GM19438 (cell line): ENCODE data around the gene RNF2.

ENCODE experiments used
- ATAC-seq: cut with Tn5 transposase; IDR thresholded peaks from one replicate; pipeline ENCODE4 v1.9.1; 2021; ENCODE audit warnings: low read depth; ENCODE audit not compliant: unreplicated experiment

RNF2 gene

DNA sequence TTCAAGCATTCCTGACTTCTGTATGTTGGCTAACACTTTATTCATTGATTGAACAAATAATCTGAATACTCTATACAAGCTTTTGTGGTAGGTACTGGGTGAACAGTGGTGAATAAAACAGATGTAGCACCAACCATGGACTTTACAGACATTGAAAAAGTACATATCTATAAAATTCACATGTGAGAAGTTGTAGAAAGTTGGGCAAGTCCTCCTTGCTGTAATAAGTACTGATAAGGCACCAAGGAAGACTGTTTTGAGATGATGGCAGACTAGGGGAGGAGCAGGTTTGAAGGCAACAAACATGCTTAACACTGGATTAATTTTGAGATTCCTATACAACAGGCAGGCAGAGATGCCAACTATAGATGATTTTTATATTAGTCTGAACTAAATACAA is 42.4 kb downstream of the RNF2 start:
- ATAC-seq = no peak

GRCh38 chr1:185091480-185091879 is 46.1 kb downstream of the RNF2 start:
- no peak for ATAC-seq

DNA sequence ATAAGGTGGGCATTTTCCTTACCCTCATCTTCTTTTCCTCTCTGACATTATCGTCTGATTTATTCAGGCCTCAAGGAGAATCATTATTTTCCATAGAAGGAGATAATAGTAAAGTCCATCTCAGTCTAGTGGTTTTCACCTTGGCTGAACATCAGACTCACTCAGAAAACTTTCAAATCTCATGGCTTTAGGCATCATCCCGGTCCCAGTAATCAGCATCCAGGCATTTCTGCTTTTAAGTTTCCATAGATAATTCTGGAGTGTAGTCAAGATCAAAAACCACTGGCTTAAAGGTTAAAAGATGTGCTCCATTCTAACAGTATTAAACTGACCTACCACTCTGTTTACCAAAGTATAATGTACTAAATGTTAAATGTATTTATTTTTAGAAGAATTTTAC is 49.4 kb downstream of the RNF2 start:
- no peak for ATAC-seq

GRCh38 chr1:185096531-185096930 is 51.2 kb downstream of the RNF2 start:
- no peak for ATAC-seq

GRCh38 chr1:185104083-185104482 is 58.7 kb downstream of the RNF2 start:
- ATAC-seq = no peak

DNA sequence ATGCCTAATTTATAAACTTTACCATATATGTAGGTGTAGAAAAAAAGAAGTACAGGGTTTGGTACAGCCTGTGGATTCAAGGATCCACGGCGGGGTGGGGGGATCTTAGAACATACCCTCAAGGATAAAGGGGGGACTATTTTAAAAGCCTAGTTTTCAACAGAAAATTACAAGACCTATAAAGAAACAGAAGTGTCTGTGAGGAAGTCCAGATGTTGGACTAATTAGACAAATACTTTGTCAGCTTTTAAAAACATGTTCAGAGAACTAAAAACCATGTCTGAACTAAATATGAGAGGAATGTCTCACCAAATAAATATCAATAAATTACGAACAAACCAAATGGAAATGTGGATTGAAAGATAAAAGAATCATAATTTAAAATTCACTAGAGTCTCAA is 59.8 kb downstream of the RNF2 start:
- ATAC-seq = no peak

GRCh38 chr1:185108321-185108720 is 63.0 kb downstream of the RNF2 start:
- ATAC-seq = no peak

DNA sequence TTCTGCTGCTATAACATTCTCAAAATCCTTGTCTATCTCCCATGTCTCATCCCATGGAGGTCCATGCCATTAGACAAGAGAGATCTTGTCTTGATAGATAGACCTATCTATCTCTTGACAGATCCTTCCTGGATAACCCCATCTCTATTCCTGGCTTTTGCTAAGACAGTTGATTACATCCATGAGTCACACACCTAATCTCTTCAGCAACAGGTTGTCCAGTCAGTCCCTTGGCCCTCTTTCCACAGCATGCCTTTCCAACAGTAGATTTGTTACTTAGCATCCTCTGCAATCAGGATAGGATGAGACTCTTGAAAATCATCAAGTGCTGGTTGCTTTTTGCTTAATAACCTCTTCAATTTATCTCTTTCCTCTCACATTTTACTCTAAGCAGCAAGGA is 64.8 kb downstream of the RNF2 start:
- ATAC-seq = no peak

DNA sequence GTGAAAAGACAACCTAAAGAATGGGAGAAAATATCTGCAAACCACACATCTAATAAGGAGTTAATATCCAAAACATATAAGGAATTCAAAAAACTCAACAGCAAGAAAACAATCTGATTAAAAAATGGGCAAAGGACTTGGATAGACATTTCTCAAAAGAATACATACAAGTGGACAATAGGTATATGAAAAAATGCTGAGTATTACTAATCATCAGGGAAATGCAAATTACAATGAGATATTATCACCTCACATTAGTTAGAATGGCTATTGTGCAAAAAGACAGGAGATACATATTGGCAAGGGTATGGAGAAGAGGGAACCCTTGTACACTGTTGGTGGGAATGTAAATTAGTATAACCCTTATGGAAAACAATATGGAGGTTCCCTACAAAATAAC is 66.5 kb downstream of the RNF2 start:
- ATAC-seq = no peak

DNA sequence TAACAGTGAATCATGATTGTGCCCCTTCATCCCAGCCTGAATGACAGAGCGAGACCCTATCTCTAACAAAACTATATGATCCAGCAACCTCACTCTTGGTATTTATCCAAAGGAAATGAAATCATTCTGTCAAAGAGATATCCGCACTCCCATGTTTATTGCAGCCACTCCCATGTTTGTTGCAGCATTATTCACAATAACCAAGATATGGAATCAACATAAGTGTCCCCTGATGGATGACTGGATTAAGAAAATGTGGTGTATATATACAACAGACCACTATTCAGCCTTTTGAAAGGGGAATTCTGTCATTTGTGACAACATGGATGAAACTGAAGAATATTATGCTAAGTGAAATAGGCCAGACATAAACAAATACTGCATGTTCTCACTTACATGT is 67.0 kb downstream of the RNF2 start:
- no peak for ATAC-seq

- ATAC-seq = no peak
Measured at GRCh38 chr1:185129708-185130107, 84.3 kb downstream of the RNF2 start.

GRCh38 chr1:185132534-185132933 is 87.2 kb downstream of the RNF2 start:
- no peak for ATAC-seq

GRCh38 chr1:185137896-185138545 is 92.7 kb downstream of the RNF2 start:
- no peak for ATAC-seq

DNA sequence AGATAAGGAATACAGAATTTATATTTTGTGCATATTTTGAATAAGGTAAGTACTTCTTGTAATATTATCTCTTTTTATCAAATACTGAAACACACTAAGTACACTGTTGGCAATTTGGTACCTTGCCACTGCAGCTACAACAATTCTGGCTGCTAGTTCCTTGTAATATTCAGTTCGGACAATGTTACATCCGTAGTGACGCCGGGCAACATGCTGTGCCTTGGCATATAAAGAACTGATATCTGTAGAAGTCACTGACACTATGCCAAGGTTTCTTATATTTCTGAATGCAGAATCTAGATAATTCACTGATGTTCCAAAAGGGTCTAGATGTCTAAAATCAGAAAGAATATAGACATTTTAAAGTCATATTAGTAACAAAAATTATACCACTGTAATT is 93.9 kb downstream of the RNF2 start:
- no peak for ATAC-seq

DNA sequence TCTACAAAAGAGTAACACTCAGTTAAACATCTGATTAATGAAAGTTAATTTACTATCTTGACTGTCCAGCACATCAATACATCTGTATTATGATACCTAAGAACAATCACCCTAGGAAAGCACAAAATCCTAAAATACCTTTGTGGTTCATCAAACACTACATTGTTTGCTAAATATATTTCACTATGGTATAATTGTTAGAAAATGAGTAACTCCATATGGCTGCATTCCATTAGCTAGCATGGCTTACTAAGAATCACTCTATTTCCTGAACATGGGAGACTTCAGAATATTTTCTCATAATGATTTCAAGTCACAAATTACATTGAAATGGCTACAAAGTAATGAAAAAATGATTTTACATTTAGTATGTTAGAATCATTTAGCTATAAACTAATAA is 98.9 kb downstream of the RNF2 start:
- ATAC-seq = no peak

DNA sequence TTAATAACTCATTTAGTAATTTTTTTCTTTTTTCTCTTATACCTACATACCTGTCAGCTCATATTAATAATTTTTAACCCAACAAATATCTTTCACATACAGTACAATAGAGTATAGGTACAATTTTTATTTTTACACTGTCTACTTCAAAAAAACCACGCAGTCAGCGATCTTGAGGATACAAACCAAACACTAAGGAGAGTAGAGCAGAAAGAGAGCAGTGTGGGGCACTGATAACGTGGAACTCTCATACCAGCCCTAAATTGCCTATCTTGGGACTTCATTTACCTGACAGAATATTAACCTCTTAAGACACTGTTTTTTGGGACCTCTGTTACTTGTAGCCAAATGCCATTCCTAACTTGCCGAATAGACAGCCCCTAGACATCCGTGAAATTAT is 105.9 kb downstream of the RNF2 start:
- ATAC-seq = no peak
